ENCODE measurements around the gene SLC25A36.

DNA sequence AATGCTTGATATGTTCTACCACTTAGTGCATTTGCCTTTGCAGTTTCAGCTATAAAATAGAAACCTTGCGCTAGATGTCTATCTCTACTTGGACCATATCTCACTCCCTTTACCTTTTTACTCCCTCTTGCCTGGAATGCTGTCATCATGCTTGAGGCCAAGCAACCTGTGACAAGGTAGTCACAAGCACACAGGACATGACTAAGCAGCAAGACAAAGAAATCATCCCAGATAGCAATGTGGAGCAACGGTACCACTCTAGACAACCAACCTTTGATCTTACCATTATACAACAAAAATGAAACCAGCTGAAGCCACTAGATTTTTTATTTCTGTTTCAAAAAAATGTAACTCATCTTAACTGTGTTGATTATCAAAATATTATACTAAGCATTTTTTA is 59.0 kb downstream of the SLC25A36 start:
- TF ChIP-seq EZH2 (IDR thresholded peaks at IDR 0.05; ENCODE audit: insufficient read depth, poor library complexity, severe bottlenecking) (no peak), EZH2phosphoT487 (IDR thresholded peaks at IDR 0.05; ENCODE audit: insufficient read depth, low read depth) (no peak)

All from GM23248 (cell line).